Hematopoietic multipotent progenitor cell treated with erythropoietin and hydrocortisone succinate and interleukin-3 and kit ligand, for 4 days (in vitro differentiated cells): ENCODE data around the gene DGKD.
"Not testable (repeated sequence)": the region's sequence is repeated elsewhere in the genome, so short reads cannot be mapped to it uniquely, and the experiment has no call there.

Experiments used
- DNase-seq: peaks from one replicate; pipeline ENCODE4 v3.0.0-alpha.2; 2015

The DGKD gene, protein sequence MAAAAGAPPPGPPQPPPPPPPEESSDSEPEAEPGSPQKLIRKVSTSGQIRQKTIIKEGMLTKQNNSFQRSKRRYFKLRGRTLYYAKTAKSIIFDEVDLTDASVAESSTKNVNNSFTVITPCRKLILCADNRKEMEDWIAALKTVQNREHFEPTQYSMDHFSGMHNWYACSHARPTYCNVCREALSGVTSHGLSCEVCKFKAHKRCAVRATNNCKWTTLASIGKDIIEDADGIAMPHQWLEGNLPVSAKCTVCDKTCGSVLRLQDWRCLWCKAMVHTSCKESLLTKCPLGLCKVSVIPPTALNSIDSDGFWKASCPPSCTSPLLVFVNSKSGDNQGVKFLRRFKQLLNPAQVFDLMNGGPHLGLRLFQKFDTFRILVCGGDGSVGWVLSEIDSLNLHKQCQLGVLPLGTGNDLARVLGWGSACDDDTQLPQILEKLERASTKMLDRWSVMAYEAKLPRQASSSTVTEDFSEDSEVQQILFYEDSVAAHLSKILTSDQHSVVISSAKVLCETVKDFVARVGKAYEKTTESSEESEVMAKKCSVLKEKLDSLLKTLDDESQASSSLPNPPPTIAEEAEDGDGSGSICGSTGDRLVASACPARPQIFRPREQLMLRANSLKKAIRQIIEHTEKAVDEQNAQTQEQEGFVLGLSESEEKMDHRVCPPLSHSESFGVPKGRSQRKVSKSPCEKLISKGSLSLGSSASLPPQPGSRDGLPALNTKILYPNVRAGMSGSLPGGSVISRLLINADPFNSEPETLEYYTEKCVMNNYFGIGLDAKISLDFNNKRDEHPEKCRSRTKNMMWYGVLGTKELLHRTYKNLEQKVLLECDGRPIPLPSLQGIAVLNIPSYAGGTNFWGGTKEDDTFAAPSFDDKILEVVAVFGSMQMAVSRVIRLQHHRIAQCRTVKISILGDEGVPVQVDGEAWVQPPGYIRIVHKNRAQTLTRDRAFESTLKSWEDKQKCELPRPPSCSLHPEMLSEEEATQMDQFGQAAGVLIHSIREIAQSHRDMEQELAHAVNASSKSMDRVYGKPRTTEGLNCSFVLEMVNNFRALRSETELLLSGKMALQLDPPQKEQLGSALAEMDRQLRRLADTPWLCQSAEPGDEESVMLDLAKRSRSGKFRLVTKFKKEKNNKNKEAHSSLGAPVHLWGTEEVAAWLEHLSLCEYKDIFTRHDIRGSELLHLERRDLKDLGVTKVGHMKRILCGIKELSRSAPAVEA

DNA sequence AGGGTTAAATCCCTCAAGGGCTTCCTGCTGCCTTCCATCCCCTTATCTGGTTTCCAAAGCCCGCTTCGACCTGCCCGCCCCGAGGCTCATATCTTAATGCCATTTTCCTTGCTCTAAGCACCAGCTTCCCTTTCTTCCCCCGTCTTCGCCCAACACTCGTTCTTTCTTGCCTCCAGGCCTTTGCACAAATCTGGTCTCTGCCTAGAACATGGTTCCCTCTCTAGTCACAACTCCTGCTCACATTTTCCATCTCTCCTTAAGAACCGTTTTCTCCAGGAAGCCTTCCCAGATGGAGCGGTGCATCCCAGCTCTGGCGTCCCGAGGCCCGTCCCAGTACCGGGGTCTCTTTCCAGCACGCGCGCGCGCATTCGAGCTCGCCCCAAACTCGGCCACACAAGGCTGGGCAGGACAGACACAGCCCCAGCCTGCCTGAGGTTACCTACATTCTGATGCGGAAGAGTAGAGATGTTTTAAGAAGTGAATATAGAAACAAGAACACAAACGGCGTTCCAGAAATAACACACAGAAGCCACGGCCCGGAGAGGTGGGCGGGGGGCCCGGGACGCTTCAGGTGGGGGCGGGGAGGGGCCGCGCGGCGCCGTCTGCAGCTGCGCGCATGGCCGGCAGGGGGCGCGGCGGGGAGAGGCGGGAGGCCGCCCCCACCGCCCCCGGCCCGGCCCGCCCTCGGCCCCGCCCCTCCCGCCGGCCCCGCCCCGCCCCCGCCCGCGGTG, at the start of gene DGKD:
Gene DGKD (plus strand): TSS at position 726 of the 731 bp plus-strand sequence. CDS start 25 bp downstream, outside the sequence.
- peak; percentile 74 for DNase-seq

DNA sequence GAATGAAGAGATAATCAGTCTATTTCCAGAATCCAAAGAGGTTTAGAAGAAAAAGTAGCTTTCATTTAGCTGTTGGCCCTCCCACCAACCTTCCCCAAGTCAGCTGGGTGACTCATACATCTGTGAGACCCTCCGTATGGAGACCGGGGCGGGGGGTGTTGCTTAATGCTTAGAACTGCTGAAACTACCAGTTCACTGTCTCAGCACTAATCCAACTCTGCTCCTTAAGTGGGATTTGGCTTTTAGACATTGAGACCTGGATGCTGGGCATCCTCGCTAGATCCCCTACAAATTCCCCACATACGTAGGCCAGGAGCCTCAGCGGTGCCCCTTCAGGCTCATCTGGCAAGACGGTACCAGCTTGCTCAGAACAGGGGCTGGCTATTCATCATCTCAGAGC, 46.7 kb upstream of the DGKD start, which contains the start of gene SAG:
Gene SAG (plus strand): TSS at position 252 of the 400 bp plus-strand sequence. CDS start 1,374 bp downstream, outside the sequence.
- DNase-seq, result no peak

DNA sequence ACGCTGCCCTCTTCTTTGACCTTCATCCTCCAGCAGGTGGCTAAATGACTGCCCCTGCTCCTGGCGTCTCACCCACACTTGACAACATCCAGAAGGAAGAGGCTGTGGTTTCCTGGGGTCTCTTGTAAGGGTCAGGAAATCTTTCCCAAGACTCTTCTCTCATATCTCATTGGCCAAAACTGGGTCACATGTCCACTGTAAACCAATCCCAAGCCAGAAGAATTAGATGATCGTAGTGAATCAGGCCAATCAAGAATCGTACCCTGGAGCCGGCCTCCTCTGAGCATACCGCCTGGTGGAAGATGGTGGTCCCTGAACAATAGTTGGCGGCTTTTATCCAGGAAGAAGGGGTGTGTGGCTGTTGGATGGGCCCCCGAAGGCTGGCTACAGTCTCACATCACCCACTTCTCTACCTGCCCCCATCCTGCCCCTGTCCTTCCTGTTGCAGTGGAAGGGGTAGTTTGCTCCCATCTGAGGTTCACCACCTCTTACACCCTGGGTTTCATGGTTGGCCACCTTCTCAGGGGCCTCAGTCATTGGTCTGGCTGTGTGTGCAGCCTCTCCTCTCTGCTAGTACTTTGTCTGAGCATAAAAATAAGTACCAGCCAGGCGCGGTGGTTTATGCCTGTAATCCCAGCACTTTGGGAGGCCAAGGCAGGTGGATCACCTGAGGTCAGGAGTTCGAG, 42.9 kb upstream of the DGKD start:
- no peak for DNase-seq

DNA sequence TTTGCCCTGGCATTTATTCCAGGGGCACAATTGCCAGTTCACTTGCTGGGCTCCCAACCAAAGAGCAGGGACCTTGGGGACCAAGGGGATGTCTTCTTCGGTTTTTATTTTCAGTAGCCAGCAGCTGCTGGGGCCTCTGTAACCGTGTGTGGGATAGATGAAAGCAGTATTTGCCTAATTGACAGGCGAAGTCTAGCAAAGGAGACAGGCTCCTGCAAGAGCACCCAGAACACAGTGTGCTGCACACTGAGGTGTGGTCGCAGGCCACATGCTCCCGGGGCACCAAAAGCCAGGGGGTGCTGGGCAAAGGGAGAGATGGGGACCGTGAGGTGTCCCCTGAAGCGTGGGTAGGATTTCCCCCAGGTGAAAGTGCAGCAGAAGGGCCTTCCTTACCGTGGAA, 41.4 kb upstream of the DGKD start:
- no peak for DNase-seq

DNA sequence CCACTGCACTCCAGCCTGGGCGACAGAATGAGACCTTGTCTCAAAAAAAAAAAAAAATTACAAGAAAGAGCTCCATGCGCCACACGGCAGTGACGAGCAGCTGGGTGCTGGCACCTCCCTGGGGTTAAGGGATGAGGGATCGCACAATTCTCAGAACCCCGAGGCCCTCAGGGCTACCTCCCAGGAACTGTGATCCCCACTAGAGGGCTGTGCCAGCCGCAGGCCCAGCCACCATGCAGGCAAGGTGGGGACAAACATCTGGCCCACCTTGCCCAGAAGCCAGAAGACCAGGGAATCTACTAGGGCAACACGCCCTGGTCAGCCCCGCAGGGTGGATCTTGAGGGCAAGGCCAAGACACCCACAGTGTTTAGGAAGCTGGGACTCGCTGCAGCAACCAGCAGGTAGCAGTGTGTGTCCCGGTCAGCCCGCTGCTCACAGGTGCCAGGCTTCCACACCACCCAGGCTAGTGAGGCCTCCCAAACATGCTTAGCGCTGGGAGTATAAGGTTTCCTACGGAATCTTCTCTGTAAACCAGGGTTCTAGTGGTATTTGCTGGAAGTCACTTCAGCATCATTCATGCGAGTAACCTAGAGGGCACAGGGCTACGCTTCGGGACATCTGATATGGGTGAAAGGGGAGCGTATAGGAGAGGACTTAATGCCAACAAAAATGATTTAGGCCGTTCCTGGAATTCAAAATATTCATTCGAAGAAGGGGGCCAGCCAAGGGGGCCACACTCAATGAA, 39.9 kb upstream of the DGKD start:
- no peak for DNase-seq

DNA sequence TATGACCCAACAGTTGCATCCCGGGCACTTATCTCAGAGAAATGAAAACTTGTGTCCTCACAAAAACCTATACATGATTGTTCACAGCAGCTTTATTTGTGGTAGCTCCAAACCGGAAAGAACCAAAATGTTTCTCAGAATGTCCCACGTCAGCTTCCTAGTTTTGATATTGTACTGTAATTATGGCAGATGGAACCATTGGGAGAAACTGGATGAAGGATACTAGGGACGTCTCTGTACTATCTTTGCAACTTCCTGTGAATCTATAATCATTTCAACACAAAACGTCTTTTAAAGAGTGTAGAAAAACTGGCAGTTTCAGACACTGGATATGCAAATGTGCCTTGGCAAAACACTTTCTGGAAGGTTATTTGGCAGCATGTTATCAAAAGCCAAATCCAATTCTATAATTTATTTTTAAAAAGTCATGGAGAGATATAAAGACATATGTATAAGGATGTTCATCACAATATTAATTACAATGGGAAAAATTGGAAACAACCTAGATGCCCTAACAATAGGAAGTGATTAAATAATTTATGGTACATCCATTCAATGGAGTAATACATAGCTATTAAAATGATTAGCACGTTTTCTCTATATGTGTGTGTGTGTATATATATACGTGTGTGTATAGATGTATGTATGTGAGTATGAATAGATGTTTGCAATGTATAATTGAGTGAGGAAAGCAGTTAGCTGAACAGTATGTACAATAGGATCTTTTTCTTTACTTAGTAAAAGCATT, 36.9 kb upstream of the DGKD start:
- no peak for DNase-seq

DNA sequence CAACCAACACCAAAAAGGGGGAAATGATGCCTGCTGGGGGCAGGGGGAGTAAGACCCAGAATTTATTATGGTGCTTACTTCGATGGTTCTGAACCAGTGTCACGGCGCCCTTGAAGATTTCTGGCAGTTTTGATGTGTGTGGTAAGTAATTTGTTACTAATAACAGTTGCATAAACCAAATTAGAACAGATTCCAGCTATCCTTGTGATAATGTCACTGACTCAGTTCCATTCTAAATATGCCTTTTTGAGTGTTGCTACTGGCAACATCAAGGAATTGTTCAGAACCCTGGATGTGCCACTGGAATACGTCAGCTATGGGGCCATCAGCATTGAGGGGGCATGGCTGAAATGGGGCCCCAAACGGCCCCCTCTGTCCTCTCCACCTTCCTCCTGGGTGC, 35.0 kb upstream of the DGKD start:
- DNase-seq, result no peak

DNA sequence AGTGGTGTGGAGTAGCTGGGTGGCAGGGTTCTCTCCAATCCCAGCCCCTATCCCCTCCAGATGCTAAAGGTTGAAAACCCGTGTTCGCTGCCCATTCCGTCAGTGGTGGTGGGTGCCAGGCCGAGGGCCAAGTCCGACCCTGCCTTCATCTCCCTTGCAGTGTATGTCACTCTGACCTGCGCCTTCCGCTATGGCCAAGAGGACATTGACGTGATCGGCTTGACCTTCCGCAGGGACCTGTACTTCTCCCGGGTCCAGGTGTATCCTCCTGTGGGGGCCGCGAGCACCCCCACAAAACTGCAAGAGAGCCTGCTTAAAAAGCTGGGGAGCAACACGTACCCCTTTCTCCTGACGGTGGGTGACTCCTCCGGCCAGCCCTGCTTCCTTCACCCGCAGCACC, 33.8 kb upstream of the DGKD start:
- DNase-seq, result no peak

DNA sequence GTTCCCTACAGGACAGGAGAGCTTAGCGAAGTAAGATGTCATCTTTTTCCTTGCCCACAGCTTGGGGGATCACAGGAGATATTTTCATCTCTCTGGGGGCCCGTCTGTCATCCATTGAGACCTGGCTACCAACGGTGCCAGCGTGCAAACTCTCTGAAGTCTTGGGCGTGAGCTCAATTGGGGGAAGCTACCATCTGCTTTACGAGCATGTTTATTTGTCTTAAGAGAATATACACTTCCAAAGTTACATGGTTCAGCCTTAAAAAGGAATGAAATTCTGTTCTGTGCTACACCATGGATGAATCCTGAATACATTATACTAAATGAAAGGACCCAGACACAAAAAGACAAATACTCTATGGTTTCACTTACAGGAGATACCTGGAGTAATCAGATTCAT, 33.1 kb upstream of the DGKD start:
- no peak for DNase-seq

DNA sequence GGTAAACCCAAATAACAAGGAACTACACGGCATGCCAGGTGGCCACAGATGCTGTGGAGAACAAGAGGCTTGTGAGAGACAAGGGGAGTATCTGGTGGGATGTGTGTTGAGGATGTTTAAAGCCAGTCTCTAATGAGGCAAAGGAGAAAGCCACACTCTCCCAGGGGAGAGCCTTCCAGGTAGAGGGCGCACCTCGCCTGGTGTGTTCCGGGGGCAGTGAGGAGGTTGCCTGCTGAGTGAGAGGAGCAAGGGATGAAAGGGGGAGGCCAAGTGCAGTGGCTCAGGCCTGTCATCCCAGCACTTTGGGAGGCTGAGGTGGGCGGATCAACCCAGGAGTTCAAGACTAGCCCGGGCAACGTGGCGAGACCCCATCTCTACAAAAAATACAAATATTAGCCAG, 30.4 kb upstream of the DGKD start:
- no peak for DNase-seq

DNA sequence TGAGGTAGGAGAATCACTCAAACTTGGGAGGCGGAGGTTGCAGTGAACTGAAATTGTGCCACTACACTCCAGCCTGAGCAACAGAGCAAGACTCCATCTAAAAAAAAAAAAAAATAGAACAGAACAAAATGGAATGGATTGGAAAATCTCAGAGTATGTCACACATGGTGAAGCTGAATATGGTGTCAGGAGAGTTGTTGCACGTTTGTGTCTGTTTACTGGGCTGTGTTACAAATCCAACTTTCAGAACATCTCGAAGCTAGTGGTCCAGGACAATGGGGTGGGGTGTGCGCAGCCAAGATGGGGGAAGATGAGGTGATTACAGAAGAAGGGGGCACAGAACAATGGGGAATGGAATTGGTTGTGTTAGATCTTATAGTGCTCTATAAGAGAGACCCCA, 29.0 kb upstream of the DGKD start:
- no peak for DNase-seq

DNA sequence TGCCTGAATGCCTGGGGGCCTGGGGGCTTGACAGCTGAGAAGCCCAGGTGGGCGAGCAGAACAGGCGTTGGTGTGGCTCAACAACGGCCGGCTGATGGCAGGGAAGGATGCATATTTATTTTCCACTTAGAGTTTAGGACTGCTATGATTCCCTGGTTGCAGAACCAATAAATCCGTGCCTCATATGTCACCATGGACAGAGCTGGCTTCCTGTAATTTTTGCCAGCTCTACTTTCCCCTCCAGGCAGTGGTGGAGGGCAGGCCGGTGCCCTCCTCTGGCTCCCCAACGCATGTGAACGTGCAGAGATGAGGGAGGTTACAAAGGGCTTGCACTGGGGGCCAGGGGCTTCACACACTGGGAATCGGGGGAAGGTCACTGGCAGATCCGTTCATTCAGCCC, 28.5 kb upstream of the DGKD start:
- no peak for DNase-seq

DNA sequence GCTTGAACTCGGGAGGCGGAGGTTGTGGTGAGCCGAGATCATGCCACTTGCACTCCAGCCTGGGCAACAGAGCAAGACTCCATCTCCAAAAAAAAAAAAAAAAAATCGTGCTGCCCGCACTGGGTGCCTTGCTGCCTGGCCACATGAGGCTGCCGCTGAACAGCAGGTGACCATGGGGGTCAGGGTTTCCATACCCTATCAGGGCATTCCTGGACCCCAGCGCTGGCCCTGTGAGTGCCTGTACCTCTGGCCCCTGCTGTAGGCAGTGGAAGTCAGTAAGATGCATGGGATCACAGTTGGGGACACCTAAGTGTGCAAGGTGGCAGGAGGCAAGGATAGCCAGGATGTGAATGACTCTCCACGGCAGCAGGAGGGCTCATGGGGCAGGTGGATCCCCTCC, 27.8 kb upstream of the DGKD start:
- no peak for DNase-seq

DNA sequence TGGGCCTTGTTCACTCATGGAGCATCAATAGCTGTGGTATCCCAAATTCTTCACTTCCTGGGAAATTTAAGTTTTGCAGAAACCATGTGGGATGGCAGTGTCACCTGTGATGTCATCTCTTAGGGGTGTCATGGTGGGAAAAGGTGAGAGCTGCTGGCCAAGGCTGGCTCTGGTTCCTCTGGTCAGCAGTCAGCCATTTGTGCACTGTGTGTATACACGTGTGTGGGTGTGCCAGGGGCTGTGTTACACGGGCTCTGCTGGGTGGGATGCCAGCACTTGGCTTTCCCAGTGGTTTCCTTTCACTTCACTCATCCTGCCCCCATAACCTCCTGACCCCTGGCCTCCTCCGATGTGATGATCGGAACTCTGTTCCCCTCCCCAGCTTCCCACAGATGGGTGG, 25.4 kb upstream of the DGKD start:
- no peak for DNase-seq

DNA sequence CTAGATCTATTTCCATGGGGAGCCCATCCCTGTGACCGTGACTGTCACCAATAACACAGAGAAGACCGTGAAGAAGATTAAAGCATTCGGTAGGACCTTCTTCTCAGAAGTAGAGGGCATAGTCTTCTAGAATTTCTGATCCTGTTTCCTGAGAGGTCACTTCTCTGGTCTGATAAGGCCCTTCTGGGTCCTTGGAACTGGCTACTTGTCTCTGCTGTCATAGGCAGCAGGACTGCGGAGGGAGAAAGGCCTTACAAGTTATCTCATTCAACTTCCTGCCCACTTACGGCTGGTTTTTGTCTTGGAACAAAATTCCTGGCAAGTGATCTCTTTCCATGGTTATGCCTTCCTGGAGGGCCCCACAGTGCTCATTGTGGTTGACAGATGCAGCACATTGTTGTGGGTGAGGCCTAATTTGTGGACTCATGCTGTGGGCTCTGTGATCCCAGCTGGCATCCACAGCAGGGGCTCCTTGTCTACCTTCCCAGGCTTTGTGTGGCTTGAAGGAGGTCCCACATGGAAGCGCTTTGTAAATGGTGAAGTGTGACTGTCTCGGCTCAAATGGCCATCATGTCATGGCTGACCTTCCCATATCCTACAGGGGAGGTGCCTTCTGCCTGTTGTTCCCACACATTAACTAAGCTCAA, 24.7 kb upstream of the DGKD start:
- peak; percentile 33 for DNase-seq

DNA sequence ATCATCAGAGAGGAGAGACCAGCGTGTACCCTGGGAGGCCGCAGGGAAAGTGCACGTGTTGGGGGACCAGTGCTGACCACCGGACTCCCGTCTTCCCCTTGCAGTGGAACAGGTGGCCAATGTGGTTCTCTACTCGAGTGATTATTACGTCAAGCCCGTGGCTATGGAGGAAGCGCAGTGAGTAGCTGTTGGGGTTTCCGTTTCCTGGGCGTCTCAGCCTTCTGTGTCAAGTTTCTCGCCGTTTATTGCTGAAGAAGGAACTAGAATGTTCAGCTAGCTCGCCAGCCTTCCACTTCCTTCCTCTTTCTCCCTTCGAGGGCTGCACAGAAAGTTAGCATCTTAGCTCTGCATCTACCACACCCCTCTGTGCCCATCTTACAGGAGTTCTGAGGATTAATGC, 22.8 kb upstream of the DGKD start:
- peak; percentile 96 for DNase-seq

DNA sequence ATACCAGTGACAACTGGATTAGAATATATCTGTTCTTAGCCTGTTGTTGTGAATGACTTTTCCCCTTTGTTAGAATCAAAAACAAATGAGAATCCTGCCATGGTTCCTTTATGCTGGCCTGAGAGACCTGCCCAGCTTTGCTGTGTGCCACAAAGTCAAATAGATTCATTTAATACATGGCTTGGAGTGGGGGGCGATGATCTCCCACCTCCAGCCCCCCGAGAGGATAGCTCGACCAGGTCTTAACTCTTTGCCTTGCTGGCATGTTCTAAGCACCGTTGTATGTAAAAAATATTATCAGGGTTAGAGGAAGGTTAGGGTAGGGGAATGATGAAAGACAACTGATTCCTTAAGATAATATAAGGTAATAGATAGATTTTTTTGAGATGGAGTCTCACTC, 22.2 kb upstream of the DGKD start:
- DNase-seq, result no peak

DNA sequence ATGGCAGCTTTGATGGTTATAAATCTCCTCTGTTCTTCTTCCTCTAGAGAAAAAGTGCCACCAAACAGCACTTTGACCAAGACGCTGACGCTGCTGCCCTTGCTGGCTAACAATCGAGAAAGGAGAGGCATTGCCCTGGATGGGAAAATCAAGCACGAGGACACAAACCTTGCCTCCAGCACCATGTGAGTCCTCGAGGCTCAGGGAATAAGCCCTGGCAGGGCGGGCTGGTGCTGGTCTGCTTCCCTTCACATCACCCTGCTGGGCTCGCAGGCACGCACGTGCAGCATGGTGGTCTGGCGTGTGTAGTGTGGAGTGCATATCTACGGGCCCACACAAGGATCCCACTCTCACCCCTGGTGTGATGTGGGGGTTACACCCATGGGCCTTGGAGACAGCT, 19.4 kb upstream of the DGKD start:
- no peak for DNase-seq

DNA sequence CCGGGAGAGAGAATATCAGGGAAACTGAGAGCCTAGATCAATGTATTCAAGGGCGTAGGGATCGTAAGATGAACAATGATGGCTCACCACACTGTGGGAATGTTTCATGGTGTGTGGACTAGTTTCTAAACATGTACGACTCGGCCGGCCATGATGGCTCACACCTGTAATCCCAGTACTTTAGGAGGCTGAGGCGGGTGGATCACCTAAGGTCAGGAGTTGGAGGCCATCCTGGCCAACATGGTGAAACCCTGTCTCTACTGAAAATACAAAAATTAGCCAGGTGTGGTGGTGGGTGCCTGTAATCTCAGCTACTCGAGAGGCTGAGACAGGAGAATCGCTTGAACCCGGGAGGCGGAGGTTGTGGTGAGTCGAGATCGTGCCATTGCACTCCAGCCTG, 18.2 kb upstream of the DGKD start:
- not testable (repeated sequence) for DNase-seq

DNA sequence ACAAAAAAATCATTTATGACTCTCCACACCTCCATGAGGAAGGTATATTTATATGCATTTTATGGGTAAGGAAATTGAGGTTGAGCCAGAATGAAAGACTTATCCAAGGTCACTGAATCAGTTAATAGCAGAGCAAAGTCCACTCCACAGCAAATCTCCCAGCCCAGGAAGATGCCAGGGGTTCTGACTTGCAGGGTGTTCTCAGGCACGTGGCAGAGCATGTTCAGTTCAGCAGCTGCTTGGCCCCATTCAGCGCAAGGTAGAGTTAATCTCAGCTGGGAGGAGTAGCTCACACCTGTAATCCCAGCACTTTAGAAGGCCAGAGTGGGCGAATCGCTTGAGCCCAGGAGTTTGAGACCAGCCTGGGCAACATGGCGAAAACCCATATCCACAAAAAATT, 17.8 kb upstream of the DGKD start:
- DNase-seq, result no peak
